ENCODE results near the gene SLC12A7.

Gene SLC12A7

DNA sequence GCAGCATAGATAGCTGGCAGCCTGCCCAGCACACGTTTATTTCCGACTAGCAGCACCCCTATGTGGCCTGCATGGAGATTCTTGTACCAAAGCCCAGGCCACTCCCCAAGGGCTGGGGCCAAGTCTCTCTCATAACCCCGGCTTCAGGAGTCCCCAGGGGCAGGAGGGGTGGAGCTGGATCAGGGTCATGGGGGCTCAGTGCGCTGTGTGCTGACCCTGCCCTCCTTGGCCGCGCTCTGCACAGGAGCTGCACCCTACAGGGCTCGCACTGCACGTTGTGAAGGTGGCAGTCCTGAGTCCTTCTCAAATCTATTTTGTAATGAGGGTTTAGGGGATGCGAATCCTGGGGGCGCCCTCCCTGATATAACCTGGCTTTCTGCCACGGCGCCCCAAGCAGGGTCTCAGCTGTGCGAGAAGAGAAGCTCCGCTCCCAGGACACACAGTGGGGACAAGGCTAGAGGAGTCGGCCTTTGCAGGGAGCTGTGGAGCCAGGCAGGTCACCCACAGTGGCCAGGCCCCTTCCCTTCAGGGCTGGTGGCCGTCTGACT is 74.7 kb downstream of the SLC12A7 start:
- WGBS (ENCODE audit: insufficient coverage, insufficient read length): no CpG with 5 or more reads among the region's 16 CpGs
- Histone ChIP-seq H3K27me3 (ENCODE audit: control insufficient read depth, insufficient read depth, low read length) (no peaks in the 10 kb centered on the region), H3K4me1 (ENCODE audit: control insufficient read depth, insufficient read depth, low read length) (no peaks in the 10 kb centered on the region), H3K36me3 (ENCODE audit: control insufficient read depth, insufficient read depth, low read length) (no peaks in the 10 kb centered on the region), H3K4me3 (ENCODE audit: low read length) (no peak overlapping the region), H3K9me3 (ENCODE audit: control insufficient read depth, insufficient read depth, low read length) (no peaks in the 10 kb centered on the region), H3K27ac (ENCODE audit: low read length) (no peak overlapping the region)
- DNase-seq (ENCODE audit: low read depth, low spot score): no peak

DNA sequence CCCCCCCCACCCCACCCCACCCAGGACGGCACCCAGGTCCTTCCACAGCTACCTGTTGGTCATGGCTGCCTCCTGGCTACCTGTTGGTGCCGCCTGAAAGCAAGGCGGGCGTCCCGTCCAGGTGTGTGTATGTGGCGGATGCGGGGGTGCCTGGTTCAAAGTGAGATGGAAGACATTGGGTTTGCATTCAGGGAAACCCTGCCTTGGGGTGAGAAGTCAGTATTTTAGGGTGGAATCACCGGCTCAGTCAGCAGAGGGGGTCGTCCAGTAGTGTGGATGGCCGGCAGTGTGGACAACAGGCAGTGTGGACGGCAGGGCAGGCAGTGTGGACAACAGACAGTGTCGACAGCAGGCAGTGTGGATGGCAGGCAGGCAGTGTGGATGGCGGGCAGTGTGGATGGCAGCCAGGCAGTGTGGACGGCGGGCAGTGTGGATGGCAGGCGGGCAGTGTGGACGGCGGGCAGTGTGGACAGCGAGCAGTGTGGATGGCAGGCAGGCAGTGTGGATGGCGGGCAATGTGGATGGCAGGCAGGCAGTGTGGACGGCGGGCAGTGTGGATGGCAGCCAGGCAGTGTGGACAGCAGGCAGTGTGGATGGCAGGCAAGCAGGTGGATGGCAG is 75.2 kb downstream of the SLC12A7 start:
- Histone ChIP-seq H3K4me3 (ENCODE audit: low read length) (no peak overlapping the region), H3K27ac (ENCODE audit: low read length) (no peak overlapping the region), H3K4me1 (ENCODE audit: control insufficient read depth, insufficient read depth, low read length) (no peaks in the 10 kb centered on the region; the same call in 1 of the 2 replicates), H3K36me3 (ENCODE audit: control insufficient read depth, insufficient read depth, low read length) (no peaks in the 10 kb centered on the region), H3K9me3 (ENCODE audit: control insufficient read depth, insufficient read depth, low read length) (no peaks in the 10 kb centered on the region), H3K27me3 (ENCODE audit: control insufficient read depth, insufficient read depth, low read length) (no peaks in the 10 kb centered on the region)
- DNase-seq (ENCODE audit: low read depth, low spot score): no peak
- WGBS (ENCODE audit: insufficient coverage, insufficient read length): no CpG with 5 or more reads among the region's 22 CpGs

- no peaks in the 10 kb centered on the region for H3K27me3 ChIP-seq (ENCODE audit: control insufficient read depth, insufficient read depth, low read length)
- no peak for DNase-seq (ENCODE audit: low read depth, low spot score)
- WGBS (ENCODE audit: insufficient coverage, insufficient read length): no CpG with 5 or more reads among the region's 25 CpGs
- H3K4me1 ChIP-seq (ENCODE audit: control insufficient read depth, insufficient read depth, low read length): no peaks in the 10 kb centered on the region; the same call in 1 of the 2 replicates
- H3K36me3 ChIP-seq (ENCODE audit: control insufficient read depth, insufficient read depth, low read length): no peaks in the 10 kb centered on the region
- no peak overlapping the region for H3K4me3 ChIP-seq (ENCODE audit: low read length)
- no peak overlapping the region for H3K27ac ChIP-seq (ENCODE audit: low read length)
- H3K9me3 ChIP-seq (ENCODE audit: control insufficient read depth, insufficient read depth, low read length): no peaks in the 10 kb centered on the region
Observed at GRCh38 chr5:1035421-1036405, 76.2 kb downstream of the SLC12A7 start.

DNA sequence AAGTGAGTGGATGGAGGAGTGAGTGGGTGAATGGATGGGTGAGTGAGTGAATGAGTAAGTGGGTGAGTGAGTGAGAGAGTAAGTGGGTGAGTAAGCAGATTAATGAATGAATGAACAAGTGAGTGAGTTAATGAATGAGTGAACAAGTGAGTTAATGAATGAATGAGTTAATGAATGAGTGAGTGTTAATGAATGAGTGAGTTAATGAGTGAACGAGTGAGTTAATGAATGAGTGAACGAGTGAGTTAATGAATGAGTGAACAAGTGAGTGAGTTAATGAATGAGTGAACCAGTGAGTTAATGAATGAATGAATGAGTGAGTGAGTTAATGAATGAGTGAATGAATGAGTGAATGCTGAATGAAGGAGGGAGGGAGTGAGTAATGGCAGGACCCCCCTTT is 76.9 kb downstream of the SLC12A7 start:
- no peaks in the 10 kb centered on the region for H3K27me3 ChIP-seq (ENCODE audit: control insufficient read depth, insufficient read depth, low read length)
- no peaks in the 10 kb centered on the region for H3K9me3 ChIP-seq (ENCODE audit: control insufficient read depth, insufficient read depth, low read length)
- DNase-seq (ENCODE audit: low read depth, low spot score): no peak
- H3K36me3 ChIP-seq (ENCODE audit: control insufficient read depth, insufficient read depth, low read length): no peaks in the 10 kb centered on the region
- H3K27ac ChIP-seq (ENCODE audit: low read length): no peak overlapping the region
- WGBS (ENCODE audit: insufficient coverage, insufficient read length): 100% methylated on average over 2 of the region's 2 CpGs
- peaks cover 2% of the 10 kb centered on the region; the same call in 1 of the 2 replicates for H3K4me1 ChIP-seq (ENCODE audit: control insufficient read depth, insufficient read depth, low read length)
- no peak overlapping the region for H3K4me3 ChIP-seq (ENCODE audit: low read length)

DNA sequence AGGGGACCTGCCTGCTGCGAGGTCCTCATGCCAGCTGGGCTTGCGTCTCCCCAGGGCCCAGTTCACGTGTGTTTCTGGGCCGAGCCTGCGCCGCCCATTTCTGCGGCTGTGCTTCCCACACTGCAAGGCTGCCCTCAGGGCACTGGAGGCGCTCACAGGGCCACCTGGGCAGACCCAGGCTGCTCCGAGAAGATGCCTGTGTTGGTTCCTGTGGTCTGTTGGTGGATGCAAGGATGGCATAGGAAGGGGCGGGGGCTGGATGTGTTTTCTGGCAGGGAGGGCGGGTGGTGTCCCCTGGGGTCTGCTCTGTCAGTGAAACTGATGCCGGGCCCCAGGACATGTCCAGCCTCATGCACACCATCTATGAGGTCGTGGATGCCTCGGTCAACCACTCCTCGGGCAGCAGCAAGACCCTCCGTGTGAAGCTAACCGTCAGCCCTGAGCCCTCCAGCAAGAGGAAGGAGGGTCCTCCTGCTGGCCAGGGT is 77.4 kb downstream of the SLC12A7 start:
- DNase-seq (ENCODE audit: low read depth, low spot score): no peak
- H3K9me3 ChIP-seq (ENCODE audit: control insufficient read depth, insufficient read depth, low read length): no peaks in the 10 kb centered on the region
- no peak overlapping the region for H3K27ac ChIP-seq (ENCODE audit: low read length)
- H3K27me3 ChIP-seq (ENCODE audit: control insufficient read depth, insufficient read depth, low read length): no peaks in the 10 kb centered on the region
- peaks cover 2% of the 10 kb centered on the region; the same call in 1 of the 2 replicates for H3K4me1 ChIP-seq (ENCODE audit: control insufficient read depth, insufficient read depth, low read length)
- H3K36me3 ChIP-seq (ENCODE audit: control insufficient read depth, insufficient read depth, low read length): no peaks in the 10 kb centered on the region
- WGBS (ENCODE audit: insufficient coverage, insufficient read length): no CpG with 5 or more reads among the region's 17 CpGs
- no peak overlapping the region for H3K4me3 ChIP-seq (ENCODE audit: low read length)

GRCh38 chr5:1033606-1034420 is 78.0 kb downstream of the SLC12A7 start:
- Histone ChIP-seq H3K4me1 (ENCODE audit: control insufficient read depth, insufficient read depth, low read length) (peaks cover 2% of the 10 kb centered on the region; the same call in 1 of the 2 replicates), H3K27me3 (ENCODE audit: control insufficient read depth, insufficient read depth, low read length) (no peaks in the 10 kb centered on the region), H3K36me3 (ENCODE audit: control insufficient read depth, insufficient read depth, low read length) (no peaks in the 10 kb centered on the region), H3K27ac (ENCODE audit: low read length) (no peak overlapping the region), H3K4me3 (ENCODE audit: low read length) (no peak overlapping the region), H3K9me3 (ENCODE audit: control insufficient read depth, insufficient read depth, low read length) (no peaks in the 10 kb centered on the region)
- no CpG with 5 or more reads among the region's 29 CpGs for WGBS (ENCODE audit: insufficient coverage, insufficient read length)
- DNase-seq (ENCODE audit: low read depth, low spot score): no peak

DNA sequence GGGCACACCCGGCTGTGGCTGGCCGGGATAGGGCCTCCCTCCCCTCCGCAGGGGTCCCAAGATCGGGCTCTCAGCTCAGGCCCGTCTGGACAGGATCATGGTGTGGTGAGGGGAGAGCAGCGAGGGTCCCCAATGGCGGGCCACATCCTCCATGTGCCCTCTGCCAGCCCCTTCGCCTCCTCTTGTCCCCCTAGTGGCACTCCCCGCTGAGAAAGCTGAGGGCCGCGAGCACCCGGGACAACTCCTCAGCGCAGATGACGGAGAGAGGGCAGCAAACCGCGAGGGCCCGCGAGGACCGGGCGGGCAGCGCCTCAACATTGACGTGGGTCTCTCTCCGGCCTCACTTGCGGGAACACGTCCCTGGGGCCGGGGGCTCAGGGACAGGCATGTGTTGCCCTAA is 78.7 kb downstream of the SLC12A7 start:
- H3K27me3 ChIP-seq (ENCODE audit: control insufficient read depth, insufficient read depth, low read length): no peaks in the 10 kb centered on the region
- peaks cover 2% of the 10 kb centered on the region; the same call in 1 of the 2 replicates for H3K4me1 ChIP-seq (ENCODE audit: control insufficient read depth, insufficient read depth, low read length)
- H3K9me3 ChIP-seq (ENCODE audit: control insufficient read depth, insufficient read depth, low read length): no peaks in the 10 kb centered on the region
- no peak overlapping the region for H3K4me3 ChIP-seq (ENCODE audit: low read length)
- H3K27ac ChIP-seq (ENCODE audit: low read length): no peak overlapping the region
- H3K36me3 ChIP-seq (ENCODE audit: control insufficient read depth, insufficient read depth, low read length): no peaks in the 10 kb centered on the region
- no CpG with 5 or more reads among the region's 26 CpGs for whole genome bisulfite sequencing (ENCODE audit: insufficient coverage, insufficient read length)
- no peak for DNase-seq (ENCODE audit: low read depth, low spot score)

DNA sequence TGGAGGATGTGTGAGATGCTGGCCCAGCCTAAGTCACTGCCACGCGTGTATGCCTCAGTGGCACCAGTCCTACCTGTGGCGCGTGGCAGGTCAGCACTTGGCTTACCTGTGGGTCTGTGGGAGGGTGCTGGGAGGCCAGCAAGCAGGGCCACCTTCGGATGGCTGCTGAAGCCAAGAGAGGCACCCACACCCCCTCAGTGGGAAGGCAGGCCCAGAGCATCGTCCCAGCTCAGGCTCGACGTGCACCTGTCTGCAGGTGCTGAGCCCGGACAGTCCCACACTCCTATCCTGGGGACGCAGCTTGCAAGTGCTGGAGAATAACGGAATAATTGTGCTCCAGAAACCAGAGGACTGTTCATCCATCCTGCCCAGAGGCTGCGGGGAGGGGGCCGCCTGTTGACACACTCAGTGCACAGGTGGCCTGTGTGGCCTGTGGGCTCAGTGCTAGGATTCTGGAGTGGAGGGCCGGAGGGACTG is 79.3 kb downstream of the SLC12A7 start:
- H3K4me3 ChIP-seq (ENCODE audit: low read length): no peak overlapping the region
- peaks cover 2% of the 10 kb centered on the region; the same call in 1 of the 2 replicates for H3K4me1 ChIP-seq (ENCODE audit: control insufficient read depth, insufficient read depth, low read length)
- no peak for DNase-seq (ENCODE audit: low read depth, low spot score)
- H3K9me3 ChIP-seq (ENCODE audit: control insufficient read depth, insufficient read depth, low read length): no peaks in the 10 kb centered on the region
- H3K27me3 ChIP-seq (ENCODE audit: control insufficient read depth, insufficient read depth, low read length): no peaks in the 10 kb centered on the region
- no peaks in the 10 kb centered on the region for H3K36me3 ChIP-seq (ENCODE audit: control insufficient read depth, insufficient read depth, low read length)
- H3K27ac ChIP-seq (ENCODE audit: low read length): no peak overlapping the region
- WGBS (ENCODE audit: insufficient coverage, insufficient read length): no CpG with 5 or more reads among the region's 14 CpGs

GRCh38 chr5:1032011-1032410 is 79.9 kb downstream of the SLC12A7 start:
- Histone ChIP-seq H3K27me3 (ENCODE audit: control insufficient read depth, insufficient read depth, low read length) (no peaks in the 10 kb centered on the region), H3K9me3 (ENCODE audit: control insufficient read depth, insufficient read depth, low read length) (no peaks in the 10 kb centered on the region), H3K27ac (ENCODE audit: low read length) (no peak overlapping the region), H3K36me3 (ENCODE audit: control insufficient read depth, insufficient read depth, low read length) (no peaks in the 10 kb centered on the region), H3K4me3 (ENCODE audit: low read length) (no peak overlapping the region), H3K4me1 (ENCODE audit: control insufficient read depth, insufficient read depth, low read length) (peaks cover 2% of the 10 kb centered on the region; the same call in 1 of the 2 replicates)
- DNase-seq (ENCODE audit: low read depth, low spot score): no peak
- WGBS (ENCODE audit: insufficient coverage, insufficient read length): no CpG with 5 or more reads among the region's 16 CpGs
